ENCODE results near the gene TCHHL1. TPM values are rescaled to one million over a fixed set of nuclear protein-coding genes. Genes with fewer than 3 reads are reported as not detected.

TCHHL1 gene
- total and polyA plus RNA-seq, 9 of the 15 experiments (the other 6 are each of a cell fraction or from before 2014, with no cell fraction given): not detected

GRCh38 chr1:152047730-152048415, 41.0 kb downstream of the TCHHL1 start (continued):
- TF ChIP-seq ZBTB7A (IDR thresholded peaks at IDR 0.05; ENCODE audit: borderline replicate concordance, control insufficient read depth, low read depth, low read length) (peak; percentile 89; the same call in 1 of the 2 replicates), HMBOX1 (IDR thresholded peaks at IDR 0.05) (peak; percentile 72; the same call in 1 of the 2 replicates), ZNF830 (CRISPR knock-in tag; IDR thresholded peaks at IDR 0.05) (0 out of 2 replicates have a peak, but pooled peaks have one; percentile 47), MAFK (IDR thresholded peaks at IDR 0.05; ENCODE audit: low read length) (peak; percentile 9), HDAC3 (IDR thresholded peaks at IDR 0.05; ENCODE audit: borderline replicate concordance, partially characterized antibody) (no peak), STAT5A (IDR thresholded peaks at IDR 0.05; ENCODE audit: borderline replicate concordance, low read length) (no peak), NFE2 (IDR thresholded peaks at IDR 0.05; ENCODE audit: low read depth) (peak; percentile 32; the same call in 1 of the 2 replicates), ATF7 (IDR thresholded peaks at IDR 0.05) (peak; percentile 93), E2F6 (IDR thresholded peaks at IDR 0.05; ENCODE audit: borderline replicate concordance in 1 of 2, extremely low read depth in 1 of 2, insufficient read depth in 1 of 2, insufficient read length in 1 of 2, low read depth in 1 of 2, low read length in 1 of 2, poor library complexity in 1 of 2, severe bottlenecking in 1 of 2) (peak; percentile 45 to 58), U2AF1 (optimal IDR thresholded peaks at IDR 0.05; ENCODE audit: low read depth, low read length) (no peak), CHD1 (IDR thresholded peaks at IDR 0.05; ENCODE audit: low read length) (no peak), HDGF (IDR thresholded peaks at IDR 0.05) (0 out of 2 replicates have a peak, but pooled peaks have one; percentile 19), TRIM28 (IDR thresholded peaks at IDR 0.05) (no peak), SIX5 (IDR thresholded peaks at IDR 0.05; ENCODE audit: borderline replicate concordance in 1 of 2, insufficient read depth in 1 of 2, low read depth in 1 of 2, low read length in 2 of 2) (no peak), RHOXF2B (CRISPR knock-in tag; conservative IDR thresholded peaks at IDR 0.05) (0 out of 2 replicates have a peak, but pooled peaks have one; percentile 23), CREB3L1 (IDR thresholded peaks at IDR 0.05; ENCODE audit: borderline replicate concordance, low read depth) (peak; percentile 72; the same call in 1 of the 2 replicates), YY1 (IDR thresholded peaks at IDR 0.05; ENCODE audit: borderline replicate concordance in 1 of 3, control insufficient read depth in 1 of 3, extremely low read depth in 1 of 3, insufficient read depth in 3 of 3, insufficient read length in 1 of 3, insufficient replicate concordance in 2 of 3, low read depth in 1 of 3, low read length in 2 of 3) (peak in 2 of 3 experiments; percentile 32 to 61), PHB (CRISPR knock-in tag; IDR thresholded peaks at IDR 0.05) (no peak)
- TF ChIP-seq, protein P1, sequence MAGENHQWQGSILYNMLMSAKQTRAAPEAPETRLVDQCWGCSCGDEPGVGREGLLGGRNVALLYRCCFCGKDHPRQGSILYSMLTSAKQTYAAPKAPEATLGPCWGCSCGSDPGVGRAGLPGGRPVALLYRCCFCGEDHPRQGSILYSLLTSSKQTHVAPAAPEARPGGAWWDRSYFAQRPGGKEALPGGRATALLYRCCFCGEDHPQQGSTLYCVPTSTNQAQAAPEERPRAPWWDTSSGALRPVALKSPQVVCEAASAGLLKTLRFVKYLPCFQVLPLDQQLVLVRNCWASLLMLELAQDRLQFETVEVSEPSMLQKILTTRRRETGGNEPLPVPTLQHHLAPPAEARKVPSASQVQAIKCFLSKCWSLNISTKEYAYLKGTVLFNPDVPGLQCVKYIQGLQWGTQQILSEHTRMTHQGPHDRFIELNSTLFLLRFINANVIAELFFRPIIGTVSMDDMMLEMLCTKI (IDR thresholded peaks at IDR 0.05; ENCODE audit: partially characterized antibody): no peak
- TF ChIP-seq, protein P2, sequence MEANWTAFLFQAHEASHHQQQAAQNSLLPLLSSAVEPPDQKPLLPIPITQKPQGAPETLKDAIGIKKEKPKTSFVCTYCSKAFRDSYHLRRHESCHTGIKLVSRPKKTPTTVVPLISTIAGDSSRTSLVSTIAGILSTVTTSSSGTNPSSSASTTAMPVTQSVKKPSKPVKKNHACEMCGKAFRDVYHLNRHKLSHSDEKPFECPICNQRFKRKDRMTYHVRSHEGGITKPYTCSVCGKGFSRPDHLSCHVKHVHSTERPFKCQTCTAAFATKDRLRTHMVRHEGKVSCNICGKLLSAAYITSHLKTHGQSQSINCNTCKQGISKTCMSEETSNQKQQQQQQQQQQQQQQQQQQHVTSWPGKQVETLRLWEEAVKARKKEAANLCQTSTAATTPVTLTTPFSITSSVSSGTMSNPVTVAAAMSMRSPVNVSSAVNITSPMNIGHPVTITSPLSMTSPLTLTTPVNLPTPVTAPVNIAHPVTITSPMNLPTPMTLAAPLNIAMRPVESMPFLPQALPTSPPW (CRISPR knock-in tag; IDR thresholded peaks at IDR 0.05): peak; percentile 63; the same call in 1 of the 2 replicates
